Hippocampal formation (tissue), 2 donors: ENCODE data around the gene PPP1R9B.
A peak's percentile ranks its signal among the peaks of the same experiment; 100 is the strongest.

Experiments used
- DNase-seq, 2 donors: peaks; one replicate each; lab custom pipeline; 2025; lab: John Stamatoyannopoulos, UW

The PPP1R9B gene

GRCh38 chr17:50187394-50187725 lies 36.9 kb upstream of the PPP1R9B start:
- no peak for DNase-seq

GRCh38 chr17:50186661-50187393 lies 36.4 kb upstream of the PPP1R9B start:
- DNase-seq = no peak

DNA sequence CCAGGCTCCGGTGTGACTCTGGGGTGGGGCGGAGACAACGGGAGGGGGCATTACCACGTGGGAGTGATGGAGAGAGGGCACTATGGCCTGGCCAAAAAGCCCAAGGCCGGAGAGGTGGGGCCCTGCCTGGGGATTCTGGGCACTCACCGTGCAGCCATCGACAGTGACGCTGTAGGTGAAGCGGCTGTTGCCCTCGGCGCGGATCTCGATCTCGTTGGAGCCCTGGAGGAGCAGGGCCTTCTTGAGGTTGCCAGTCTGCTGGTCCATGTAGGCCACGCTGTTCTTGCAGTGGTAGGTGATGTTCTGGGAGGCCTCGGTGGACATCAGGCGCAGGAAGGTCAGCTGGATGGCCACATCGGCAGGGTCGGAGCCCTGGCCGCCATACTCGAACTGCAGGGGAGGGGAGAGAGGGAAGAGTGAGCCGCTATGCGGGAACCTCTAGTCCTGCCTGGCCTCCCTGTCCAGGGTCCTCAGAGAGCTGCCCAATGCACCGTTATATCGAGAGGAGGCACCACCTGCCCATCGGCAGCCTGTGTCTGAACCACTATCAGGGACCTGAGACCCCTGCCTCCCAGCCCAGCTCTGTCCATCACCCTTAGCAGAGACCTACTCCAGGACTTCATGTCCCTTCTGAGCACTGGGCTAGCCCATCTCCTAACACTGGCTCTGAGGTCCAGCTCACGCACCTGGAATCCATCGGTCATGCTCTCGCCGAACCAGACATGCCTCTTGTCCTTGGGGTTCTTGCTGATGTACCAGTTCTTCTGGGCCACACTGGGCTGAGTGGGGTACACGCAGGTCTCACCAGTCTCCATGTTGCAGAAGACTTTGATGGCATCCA lies 35.4 kb upstream of the PPP1R9B start:
- DNase-seq = no peak

GRCh38 chr17:50184611-50185398 lies 34.3 kb upstream of the PPP1R9B start:
- DNase-seq = peak in 1 of 2 donors; percentile 9

DNA sequence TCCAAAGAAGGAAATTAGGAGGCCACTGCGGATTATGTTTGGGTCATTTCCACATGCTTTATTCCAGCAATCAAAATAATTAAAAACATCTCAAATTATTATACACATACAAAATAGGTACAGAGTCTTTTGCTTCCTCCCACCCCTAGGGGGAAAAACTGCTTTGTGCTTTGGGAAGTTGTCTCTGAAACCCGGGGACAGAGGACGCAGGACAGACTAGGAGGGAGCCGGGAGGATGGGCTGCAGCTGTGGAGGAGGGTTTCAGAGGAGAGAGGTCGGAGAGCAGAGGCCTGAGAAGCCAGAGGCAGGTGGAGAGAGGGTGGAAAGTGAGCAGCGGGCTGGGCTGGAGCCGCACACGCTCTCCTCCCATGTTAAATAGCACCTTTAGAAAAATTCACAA lies 33.6 kb upstream of the PPP1R9B start:
- no peak for DNase-seq

- no peak for DNase-seq
These were observed 33.0 kb upstream of the PPP1R9B start for GRCh38 chr17:50183421-50183994.

GRCh38 chr17:50182783-50183420 lies 32.4 kb upstream of the PPP1R9B start:
- DNase-seq = no peak

GRCh38 chr17:50181591-50182560 lies 31.4 kb upstream of the PPP1R9B start:
- DNase-seq = no peak

DNA sequence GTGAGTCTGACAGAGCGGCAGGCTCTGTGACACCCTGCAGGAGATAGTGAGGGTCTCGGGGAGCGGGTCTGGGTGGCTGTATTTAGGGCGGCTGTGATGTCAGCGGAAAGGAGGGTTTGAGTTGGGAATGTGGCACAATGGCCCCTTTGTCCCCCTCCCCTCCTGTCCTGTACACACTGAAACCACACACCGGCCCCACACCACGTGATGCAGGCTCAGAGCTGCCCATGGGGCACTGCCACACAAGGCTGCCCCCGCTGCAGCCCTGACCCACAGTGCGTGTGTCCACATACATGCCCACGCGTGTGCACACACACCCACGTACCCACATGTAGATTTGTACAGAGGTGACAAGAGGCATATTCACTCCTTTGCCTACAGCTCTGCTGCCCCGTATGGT lies 30.7 kb upstream of the PPP1R9B start:
- DNase-seq = peak; percentile 43 to 50

DNA sequence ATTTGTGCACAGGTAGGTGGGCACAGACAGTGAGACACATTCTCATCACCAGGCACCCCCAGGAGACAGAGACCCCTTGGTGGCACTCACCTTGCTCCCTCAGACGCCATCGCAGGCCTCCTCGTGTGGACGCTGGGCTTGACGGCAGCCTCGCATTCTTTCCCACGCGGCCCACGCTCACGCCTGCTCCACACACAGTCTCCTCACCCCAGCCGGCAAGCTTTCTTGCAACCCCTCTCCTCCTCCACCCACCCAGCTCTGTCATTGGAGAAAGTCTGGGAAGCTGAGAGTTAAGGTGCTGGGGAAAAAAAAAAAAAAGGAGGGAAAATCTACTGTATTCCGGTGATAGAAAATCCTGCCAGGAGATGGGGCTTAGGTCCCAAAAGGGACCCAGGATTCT lies 30.1 kb upstream of the PPP1R9B start:
- DNase-seq = no peak

DNA sequence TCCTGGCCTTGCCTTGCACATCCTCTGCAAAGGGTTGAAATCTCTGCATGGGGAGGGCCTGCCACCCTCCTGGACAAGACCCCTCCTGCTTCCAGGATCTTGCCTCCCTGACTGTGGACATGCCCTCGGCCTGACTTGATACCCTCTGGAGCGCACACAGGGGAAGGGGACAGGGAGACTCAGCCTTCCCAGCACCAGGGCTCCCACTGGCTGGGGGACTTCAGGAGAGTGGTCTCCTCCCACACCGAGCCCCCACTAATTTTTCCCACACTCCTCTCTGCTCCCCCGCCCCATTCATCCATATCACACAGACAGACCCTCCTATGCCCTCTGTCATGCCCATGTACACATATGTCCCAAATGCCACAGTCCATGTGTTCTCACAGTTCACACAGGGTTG lies 29.6 kb upstream of the PPP1R9B start:
- DNase-seq = no peak

GRCh38 chr17:50177983-50178834 lies 27.7 kb upstream of the PPP1R9B start:
- DNase-seq = peak in 1 of 2 donors; percentile 51

GRCh38 chr17:50177476-50177875 lies 27.0 kb upstream of the PPP1R9B start:
- DNase-seq = no peak

DNA sequence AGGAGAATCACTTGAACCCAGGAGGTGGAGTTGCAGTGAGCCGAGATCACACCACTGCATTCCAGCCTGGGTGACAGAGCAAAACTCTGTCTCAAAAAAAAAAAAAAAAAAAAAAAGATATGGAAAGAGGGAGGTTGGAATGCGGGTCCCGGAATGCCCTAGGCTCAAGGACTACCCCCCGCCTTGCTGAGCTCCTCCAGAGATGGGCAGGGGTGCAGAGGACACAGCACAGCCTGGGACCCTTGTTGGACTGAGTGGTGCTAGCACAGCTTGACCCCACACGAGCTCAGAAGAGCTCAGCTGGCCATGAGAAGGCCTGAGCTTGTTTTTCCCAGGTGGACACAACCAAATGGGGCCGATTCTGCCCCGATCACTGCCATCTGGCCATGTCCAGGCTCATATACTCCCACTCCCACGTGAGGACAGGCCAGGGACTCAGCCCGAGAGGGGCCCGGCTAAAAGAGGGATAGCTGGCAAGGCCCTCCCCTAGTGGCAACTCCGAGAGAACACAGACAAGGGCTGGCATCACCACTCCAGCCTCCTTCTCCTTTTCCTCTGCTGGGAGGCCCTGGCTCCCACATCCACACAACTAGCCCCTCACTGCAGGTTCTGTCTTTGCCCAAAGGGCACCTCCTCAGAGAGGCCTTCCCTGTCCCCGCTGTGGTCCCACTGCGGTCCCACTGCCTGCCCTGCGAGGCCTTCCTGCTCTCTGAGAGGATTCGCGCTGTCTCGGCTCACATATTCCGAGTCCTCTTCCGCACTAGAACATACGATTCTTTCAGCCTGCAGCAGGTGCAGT lies 26.3 kb upstream of the PPP1R9B start:
- DNase-seq = no peak

- DNase-seq = no peak
These were observed 24.7 kb upstream of the PPP1R9B start for GRCh38 chr17:50175035-50175807.

DNA sequence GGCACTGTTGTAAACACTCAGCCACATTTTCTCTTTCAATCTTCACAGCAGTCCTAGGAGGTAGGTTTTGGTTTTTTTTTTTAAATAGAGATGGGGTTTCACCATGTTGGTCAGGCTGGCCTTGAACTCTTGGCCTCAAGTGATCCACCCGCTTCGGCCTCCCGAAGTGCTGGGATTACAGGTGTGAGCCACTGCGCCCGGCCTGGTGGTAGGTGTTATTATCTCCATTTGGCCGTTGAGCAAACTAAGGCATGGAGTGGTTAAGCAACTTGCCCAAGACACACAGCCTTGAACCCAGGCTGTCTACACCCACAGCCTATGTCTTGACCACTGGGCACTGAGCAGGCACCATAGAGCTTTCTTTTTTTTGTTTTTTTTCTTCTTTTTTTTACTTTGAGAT lies 24.0 kb upstream of the PPP1R9B start:
- no peak for DNase-seq

DNA sequence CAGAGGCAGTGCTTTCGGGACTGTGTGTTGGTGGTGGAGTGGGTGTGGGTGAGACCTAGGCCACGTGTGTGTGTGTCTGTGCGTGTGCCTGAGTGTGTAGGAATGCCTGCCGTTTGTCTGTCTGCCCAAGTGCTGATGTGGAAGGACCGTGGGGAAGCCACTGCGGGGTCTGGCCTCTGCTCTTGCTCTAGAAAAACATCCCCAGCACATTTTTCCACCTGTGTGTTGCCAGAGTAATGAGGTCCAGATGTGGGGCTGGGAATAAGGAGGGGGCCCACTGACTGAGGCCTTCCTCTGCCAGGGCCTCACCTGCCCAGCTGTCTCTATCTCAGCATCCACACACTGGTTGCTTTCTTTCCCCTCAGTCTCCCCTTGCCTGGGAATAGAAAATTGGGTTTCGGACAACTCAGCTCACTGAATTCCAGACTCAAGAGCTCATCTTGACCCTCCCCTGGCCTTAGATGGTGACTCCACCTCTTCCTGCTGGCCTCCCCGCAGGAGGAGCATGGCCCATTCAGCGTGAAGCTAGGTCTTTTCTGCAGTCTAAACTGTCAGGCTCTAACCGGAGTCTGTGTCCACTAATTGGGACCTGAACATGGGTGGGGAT lies 23.0 kb upstream of the PPP1R9B start:
- no peak for DNase-seq

DNA sequence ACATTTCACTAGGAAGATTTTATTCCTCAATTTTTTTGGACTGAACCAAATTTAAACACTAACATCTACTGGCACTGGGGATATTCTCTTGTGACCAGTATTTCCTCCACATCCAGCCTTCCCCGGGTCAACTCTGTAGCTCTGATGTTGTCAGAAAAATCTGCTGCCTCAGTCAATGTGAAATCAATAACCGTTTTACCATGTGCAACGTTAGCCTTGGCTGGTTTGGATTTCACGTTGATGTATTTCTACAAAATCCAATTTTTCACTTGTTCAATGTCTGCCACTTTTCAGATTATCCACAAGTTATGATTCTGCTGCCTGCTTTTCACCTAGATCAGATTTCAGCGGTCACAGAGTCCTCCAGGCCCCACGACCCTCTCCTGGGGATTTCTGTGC lies 22.5 kb upstream of the PPP1R9B start:
- DNase-seq = no peak
